ENCODE data around the gene COL12A1. TPM values are rescaled to one million over a fixed set of nuclear protein-coding genes. Genes with fewer than 3 reads are reported as not detected.

COL12A1 gene
- total RNA-seq, 1 donor from 2014 or later, result 44.3 TPM

DNA sequence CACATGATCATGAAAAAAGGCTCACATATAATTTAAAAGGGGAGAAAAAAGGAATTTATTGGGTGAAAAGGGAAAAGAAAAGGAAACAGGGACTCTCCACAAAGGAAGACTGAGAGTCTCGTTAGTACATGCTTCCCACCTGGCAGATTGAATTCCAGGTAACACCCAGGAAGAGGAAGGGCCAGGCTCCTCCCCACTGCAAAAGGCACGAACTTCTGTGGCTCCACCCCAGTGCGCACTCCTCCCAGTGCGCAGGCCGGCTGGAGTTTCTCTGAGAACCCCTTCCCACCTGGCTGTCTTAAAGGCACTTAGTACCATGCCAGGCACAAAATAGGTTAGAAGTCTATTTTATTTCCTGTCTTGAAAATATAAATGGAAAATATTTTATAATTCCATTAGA lies 129.8 kb downstream of the COL12A1 start:
- H3K36me3 ChIP-seq, result no peaks in the 10 kb centered on the region

DNA sequence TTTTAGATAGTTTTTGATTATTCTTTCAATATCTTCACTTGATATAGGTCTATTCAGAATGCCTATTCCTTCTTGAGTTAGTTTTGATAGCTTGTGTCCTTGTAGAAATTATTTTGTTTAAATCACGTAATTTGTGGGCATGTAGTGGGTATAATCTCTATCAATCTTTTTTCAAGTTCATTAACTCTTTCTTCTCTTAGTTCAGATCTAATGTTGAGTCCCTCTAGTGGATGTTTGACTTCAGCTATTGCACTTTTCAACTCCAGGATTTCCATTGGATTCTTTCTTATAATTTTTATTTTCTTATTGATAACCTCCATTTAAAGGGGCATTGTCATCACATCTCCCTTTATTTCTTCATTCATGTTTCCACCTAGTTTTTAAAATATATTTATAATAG lies 135.6 kb downstream of the COL12A1 start:
- no peak for DNase-seq
- no peaks in the 10 kb centered on the region for H3K4me1 ChIP-seq
- no peak for ATAC-seq
- H3K27ac ChIP-seq, result no peak overlapping the region
- H3K9me3 ChIP-seq, result no peaks in the 10 kb centered on the region
- TF ChIP-seq, protein P1, sequence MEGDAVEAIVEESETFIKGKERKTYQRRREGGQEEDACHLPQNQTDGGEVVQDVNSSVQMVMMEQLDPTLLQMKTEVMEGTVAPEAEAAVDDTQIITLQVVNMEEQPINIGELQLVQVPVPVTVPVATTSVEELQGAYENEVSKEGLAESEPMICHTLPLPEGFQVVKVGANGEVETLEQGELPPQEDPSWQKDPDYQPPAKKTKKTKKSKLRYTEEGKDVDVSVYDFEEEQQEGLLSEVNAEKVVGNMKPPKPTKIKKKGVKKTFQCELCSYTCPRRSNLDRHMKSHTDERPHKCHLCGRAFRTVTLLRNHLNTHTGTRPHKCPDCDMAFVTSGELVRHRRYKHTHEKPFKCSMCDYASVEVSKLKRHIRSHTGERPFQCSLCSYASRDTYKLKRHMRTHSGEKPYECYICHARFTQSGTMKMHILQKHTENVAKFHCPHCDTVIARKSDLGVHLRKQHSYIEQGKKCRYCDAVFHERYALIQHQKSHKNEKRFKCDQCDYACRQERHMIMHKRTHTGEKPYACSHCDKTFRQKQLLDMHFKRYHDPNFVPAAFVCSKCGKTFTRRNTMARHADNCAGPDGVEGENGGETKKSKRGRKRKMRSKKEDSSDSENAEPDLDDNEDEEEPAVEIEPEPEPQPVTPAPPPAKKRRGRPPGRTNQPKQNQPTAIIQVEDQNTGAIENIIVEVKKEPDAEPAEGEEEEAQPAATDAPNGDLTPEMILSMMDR (IDR thresholded peaks at IDR 0.05), result no peak
- no peaks in the 10 kb centered on the region for H3K36me3 ChIP-seq
- no peaks in the 10 kb centered on the region for H3K27me3 ChIP-seq
- intact Hi-C loops (cut with DNase I), result no loop called here
- no peak overlapping the region for H3K4me3 ChIP-seq

More for the DNA sequence above, 129.8 kb downstream of the COL12A1 start:
- ATAC-seq, result no peak
- Histone ChIP-seq H3K9me3 (no peaks in the 10 kb centered on the region), H3K4me1 (no peaks in the 10 kb centered on the region), H3K4me3 (no peak overlapping the region), H3K27ac (no peak overlapping the region), H3K27me3 (no peaks in the 10 kb centered on the region)
- DNase-seq, result no peak
- TF ChIP-seq, protein P1 (IDR thresholded peaks at IDR 0.05), result no peak
- intact Hi-C loops (cut with DNase I), result no loop called here

DNA sequence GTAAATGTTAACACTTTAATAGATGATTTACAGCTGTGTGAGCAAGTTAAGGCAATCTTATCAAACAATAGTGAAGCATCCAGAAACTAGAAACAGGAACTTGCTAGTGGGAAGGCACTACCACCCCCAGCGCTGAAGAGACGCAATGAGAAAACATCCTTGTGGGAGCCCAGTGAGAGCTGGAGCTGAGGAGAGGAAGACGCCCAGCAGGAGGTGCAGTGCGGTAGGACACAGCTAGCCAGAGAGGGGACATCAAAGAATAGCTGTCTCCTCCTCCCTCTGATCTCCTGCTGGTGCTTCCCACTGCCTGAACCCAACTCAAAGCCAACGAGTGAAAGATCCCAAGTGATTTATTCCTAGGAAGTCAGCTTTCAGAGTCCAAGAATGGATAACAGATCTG lies 140.3 kb downstream of the COL12A1 start:
- no peaks in the 10 kb centered on the region for H3K36me3 ChIP-seq
- no peak for DNase-seq
- TF ChIP-seq, protein P1 (IDR thresholded peaks at IDR 0.05), result no peak
- H3K9me3 ChIP-seq, result no peaks in the 10 kb centered on the region
- no peaks in the 10 kb centered on the region for H3K4me1 ChIP-seq
- no peak overlapping the region for H3K4me3 ChIP-seq
- intact Hi-C loops (cut with DNase I), result no loop called here
- H3K27ac ChIP-seq, result no peak overlapping the region
- H3K27me3 ChIP-seq, result no peaks in the 10 kb centered on the region
- ATAC-seq, result peak; percentile 23

DNA sequence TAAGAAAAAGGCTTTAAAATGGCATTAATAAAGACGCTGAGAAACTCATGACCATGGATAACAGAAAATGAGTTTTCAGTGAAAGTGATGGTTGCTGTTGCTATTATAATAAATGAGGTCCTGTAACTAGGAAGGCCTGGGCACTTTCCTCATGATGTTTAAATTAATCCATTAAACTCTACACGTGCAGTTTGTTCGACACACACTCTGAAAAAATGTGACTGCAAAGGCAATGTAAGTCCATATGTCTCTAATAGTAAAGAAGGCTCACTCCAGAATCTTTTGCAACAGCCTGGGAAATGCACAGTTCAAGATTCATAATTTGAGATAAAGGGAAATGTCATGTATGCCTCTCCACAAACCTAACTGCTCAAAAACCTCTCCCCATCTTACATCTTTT lies 153.4 kb downstream of the COL12A1 start:
- intact Hi-C loops (cut with DNase I), result no loop called here
- no peak overlapping the region for H3K27ac ChIP-seq
- ATAC-seq, result no peak
- no peak for DNase-seq
- H3K4me3 ChIP-seq, result no peak overlapping the region
- no peaks in the 10 kb centered on the region for H3K27me3 ChIP-seq
- H3K36me3 ChIP-seq, result no peaks in the 10 kb centered on the region
- TF ChIP-seq, protein P1 (IDR thresholded peaks at IDR 0.05), result no peak
- H3K9me3 ChIP-seq, result no peaks in the 10 kb centered on the region
- H3K4me1 ChIP-seq, result no peaks in the 10 kb centered on the region

DNA sequence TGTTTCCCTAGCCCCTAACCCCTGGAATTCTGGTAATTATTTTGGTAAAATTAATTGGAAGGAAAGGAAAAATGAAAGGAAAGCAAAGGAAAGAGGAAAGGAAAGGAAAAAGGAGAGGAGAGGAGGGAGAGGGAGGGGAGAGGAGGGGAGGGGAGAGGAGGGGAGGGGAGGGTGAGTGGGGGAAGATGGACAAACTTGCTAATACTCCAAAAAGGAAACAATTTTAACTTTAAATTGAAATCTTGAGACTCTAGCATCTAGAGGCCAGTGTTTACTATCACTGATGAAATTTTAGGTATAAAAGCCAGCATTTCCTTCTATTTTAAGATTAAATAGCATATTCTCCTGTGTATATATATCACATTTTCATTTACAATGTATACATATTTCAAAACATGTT lies 156.5 kb downstream of the COL12A1 start:
- H3K27me3 ChIP-seq, result no peaks in the 10 kb centered on the region
- no peak overlapping the region for H3K27ac ChIP-seq
- intact Hi-C loops (cut with DNase I), result no loop called here
- TF ChIP-seq, protein P1 (IDR thresholded peaks at IDR 0.05), result no peak
- H3K9me3 ChIP-seq, result no peaks in the 10 kb centered on the region
- no peaks in the 10 kb centered on the region for H3K36me3 ChIP-seq
- ATAC-seq, result no peak
- H3K4me3 ChIP-seq, result no peak overlapping the region
- H3K4me1 ChIP-seq, result no peaks in the 10 kb centered on the region
- DNase-seq, result no peak

DNA sequence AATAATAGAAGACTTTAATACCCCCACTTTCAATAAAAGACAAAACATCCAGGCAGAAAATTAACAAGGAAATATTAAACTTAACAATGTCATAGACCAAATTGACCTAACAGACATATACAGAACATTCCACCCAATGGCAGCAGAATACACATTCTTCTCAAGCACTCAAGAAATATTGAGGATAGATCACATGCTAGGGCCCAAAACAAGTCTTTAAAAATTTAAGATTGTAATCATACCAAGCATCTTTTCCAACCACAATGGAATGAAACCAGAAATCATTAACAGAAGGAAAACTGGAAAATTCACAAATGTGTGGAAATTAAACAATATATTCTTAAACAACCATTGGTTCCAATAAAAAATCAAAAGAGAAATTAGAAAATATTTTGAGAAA lies 161.0 kb downstream of the COL12A1 start:
- Histone ChIP-seq H3K4me3 (no peak overlapping the region), H3K27me3 (no peaks in the 10 kb centered on the region), H3K27ac (no peak overlapping the region), H3K4me1 (no peaks in the 10 kb centered on the region), H3K36me3 (no peaks in the 10 kb centered on the region), H3K9me3 (no peaks in the 10 kb centered on the region)
- ATAC-seq, result no peak
- intact Hi-C loops (cut with DNase I), result no loop called here
- no peak for DNase-seq
- TF ChIP-seq, protein P1 (IDR thresholded peaks at IDR 0.05), result no peak
